ENCODE measurements around the gene CENPP. TPM values are rescaled to one million over a fixed set of nuclear protein-coding genes. Genes with fewer than 3 reads are reported as not detected.

CENPP gene
- total RNA-seq, 4 donors from 2014 or later = 14.1 to 39.5 (median 19.2) TPM

DNA sequence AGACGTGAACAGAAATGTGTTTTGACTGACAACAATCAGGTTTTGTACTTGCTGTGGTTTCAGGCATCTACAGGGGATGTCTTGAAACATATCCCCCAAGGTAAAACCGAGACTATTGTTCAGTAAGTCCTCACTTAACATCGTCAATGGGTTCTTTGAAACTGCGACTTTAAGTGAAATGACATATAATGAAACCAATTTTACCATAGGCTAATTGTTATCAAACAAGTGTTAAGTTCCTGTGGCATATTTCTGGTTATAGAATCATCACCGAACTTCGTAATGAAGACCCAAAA, 114.9 kb downstream of the CENPP start:
- TF ChIP-seq POLR2AphosphoS5 (IDR thresholded peaks at IDR 0.05) (no peak), POLR2A (IDR thresholded peaks at IDR 0.05) (no peak), EP300 (IDR thresholded peaks at IDR 0.05) (no peak)
- TF ChIP-seq, protein P1, sequence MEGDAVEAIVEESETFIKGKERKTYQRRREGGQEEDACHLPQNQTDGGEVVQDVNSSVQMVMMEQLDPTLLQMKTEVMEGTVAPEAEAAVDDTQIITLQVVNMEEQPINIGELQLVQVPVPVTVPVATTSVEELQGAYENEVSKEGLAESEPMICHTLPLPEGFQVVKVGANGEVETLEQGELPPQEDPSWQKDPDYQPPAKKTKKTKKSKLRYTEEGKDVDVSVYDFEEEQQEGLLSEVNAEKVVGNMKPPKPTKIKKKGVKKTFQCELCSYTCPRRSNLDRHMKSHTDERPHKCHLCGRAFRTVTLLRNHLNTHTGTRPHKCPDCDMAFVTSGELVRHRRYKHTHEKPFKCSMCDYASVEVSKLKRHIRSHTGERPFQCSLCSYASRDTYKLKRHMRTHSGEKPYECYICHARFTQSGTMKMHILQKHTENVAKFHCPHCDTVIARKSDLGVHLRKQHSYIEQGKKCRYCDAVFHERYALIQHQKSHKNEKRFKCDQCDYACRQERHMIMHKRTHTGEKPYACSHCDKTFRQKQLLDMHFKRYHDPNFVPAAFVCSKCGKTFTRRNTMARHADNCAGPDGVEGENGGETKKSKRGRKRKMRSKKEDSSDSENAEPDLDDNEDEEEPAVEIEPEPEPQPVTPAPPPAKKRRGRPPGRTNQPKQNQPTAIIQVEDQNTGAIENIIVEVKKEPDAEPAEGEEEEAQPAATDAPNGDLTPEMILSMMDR (IDR thresholded peaks at IDR 0.05) = no peak
- Histone ChIP-seq H3K27me3 (no peaks in the 10 kb centered on the region), H3K4me3 (no peak overlapping the region), H3K9me3 (no peaks in the 10 kb centered on the region), H3K27ac (no peak overlapping the region), H3K4me1 (peaks cover 3% of the 10 kb centered on the region), H3K36me3 (no peaks in the 10 kb centered on the region)
- no peak for DNase-seq (ENCODE audit: low spot score in 2 of 2)
- 86% methylated on average over 6 of the region's 6 CpGs for WGBS

DNA sequence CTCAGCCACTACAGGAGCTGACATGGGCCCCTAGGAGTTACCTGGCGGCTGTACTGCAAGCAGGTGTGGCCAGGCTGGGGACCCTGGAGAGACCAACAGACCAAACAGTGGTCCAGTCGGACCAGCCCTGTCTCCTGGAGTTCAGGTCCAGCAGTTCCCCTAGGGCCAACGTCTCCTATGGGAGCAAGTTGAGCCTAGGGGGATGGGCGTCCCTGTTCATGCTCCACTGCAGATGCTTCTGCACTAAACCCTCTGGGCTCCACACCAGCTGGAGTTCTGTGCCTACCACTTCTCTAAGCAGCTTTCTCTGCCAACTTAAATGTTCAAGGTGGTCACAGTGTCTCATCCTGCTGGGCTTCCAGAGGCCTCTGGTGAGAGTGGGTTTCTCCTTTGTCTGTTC, 119.1 kb downstream of the CENPP start:
- TF ChIP-seq, protein P1 (IDR thresholded peaks at IDR 0.05) = no peak
- TF ChIP-seq POLR2A (IDR thresholded peaks at IDR 0.05) (no peak), POLR2AphosphoS5 (IDR thresholded peaks at IDR 0.05) (no peak), EP300 (IDR thresholded peaks at IDR 0.05) (no peak)
- 87% methylated on average over 4 of the region's 4 CpGs for WGBS
- H3K36me3 ChIP-seq = no peaks in the 10 kb centered on the region

GRCh38 chr9:92446536-92446935, 120.8 kb downstream of the CENPP start:
- Histone ChIP-seq H3K4me1 (peaks cover 3% of the 10 kb centered on the region), H3K27me3 (no peaks in the 10 kb centered on the region), H3K9me3 (no peaks in the 10 kb centered on the region), H3K4me3 (no peak overlapping the region), H3K36me3 (no peaks in the 10 kb centered on the region), H3K27ac (no peak overlapping the region)
- DNase-seq (ENCODE audit: low spot score in 2 of 2) = no peak
- TF ChIP-seq POLR2A (IDR thresholded peaks at IDR 0.05) (no peak), EP300 (IDR thresholded peaks at IDR 0.05) (no peak), POLR2AphosphoS5 (IDR thresholded peaks at IDR 0.05) (no peak)
- TF ChIP-seq, protein P1 (IDR thresholded peaks at IDR 0.05) = no peak

More for the DNA sequence above, 119.1 kb downstream of the CENPP start:
- Histone ChIP-seq H3K4me1 (peaks cover 3% of the 10 kb centered on the region), H3K9me3 (no peaks in the 10 kb centered on the region), H3K27ac (no peak overlapping the region), H3K27me3 (no peaks in the 10 kb centered on the region), H3K4me3 (no peak overlapping the region)
- DNase-seq (ENCODE audit: low spot score in 2 of 2) = no peak

GRCh38 chr9:92455217-92455616, 129.5 kb downstream of the CENPP start:
- no peak overlapping the region for H3K27ac ChIP-seq
- no peaks in the 10 kb centered on the region for H3K9me3 ChIP-seq
- H3K4me3 ChIP-seq = no peak overlapping the region
- TF ChIP-seq, protein P1 (IDR thresholded peaks at IDR 0.05) = no peak
- no peak for TF ChIP-seq POLR2AphosphoS5 (IDR thresholded peaks at IDR 0.05)
- TF ChIP-seq EP300 (IDR thresholded peaks at IDR 0.05) = no peak
- TF ChIP-seq POLR2A (IDR thresholded peaks at IDR 0.05) = no peak
- DNase-seq (ENCODE audit: low spot score in 2 of 2) = no peak
- no peaks in the 10 kb centered on the region for H3K27me3 ChIP-seq
- WGBS = 92% methylated on average over 3 of the region's 3 CpGs
- no peaks in the 10 kb centered on the region for H3K36me3 ChIP-seq
- no peaks in the 10 kb centered on the region for H3K4me1 ChIP-seq

- 96% methylated on average over 4 of the region's 4 CpGs for WGBS
- H3K4me1 ChIP-seq = no peaks in the 10 kb centered on the region
- no peak overlapping the region for H3K27ac ChIP-seq
- H3K4me3 ChIP-seq = no peak overlapping the region
- no peaks in the 10 kb centered on the region for H3K36me3 ChIP-seq
- no peak for DNase-seq (ENCODE audit: low spot score in 2 of 2)
- TF ChIP-seq POLR2AphosphoS5 (IDR thresholded peaks at IDR 0.05) = no peak
- TF ChIP-seq POLR2A (IDR thresholded peaks at IDR 0.05) = no peak
- TF ChIP-seq, protein P1 (IDR thresholded peaks at IDR 0.05) = no peak
- TF ChIP-seq EP300 (IDR thresholded peaks at IDR 0.05) = no peak
- no peaks in the 10 kb centered on the region for H3K27me3 ChIP-seq
- H3K9me3 ChIP-seq = no peaks in the 10 kb centered on the region
Measured at GRCh38 chr9:92457576-92457975, 131.8 kb downstream of the CENPP start.

All from suprapubic skin (tissue), 4 donors.